SU-DHL-6 (cell line): Measurements from ENCODE around the gene NID2.

Experiments used
- CTCF ChIP-seq: fragments of 200-600 bp; sonication (generic); IDR thresholded peaks from one replicate; pipeline ENCODE4 v1.5.1; 2017; ENCODE audit warnings: antibody characterized with exemption, mild to moderate bottlenecking, low read length, moderate library complexity; ENCODE audit not compliant: insufficient read depth, poor library complexity, severe bottlenecking
- EZH2phosphoT487 ChIP-seq: fragments of 200-600 bp; sonication (generic), shearing (Covaris generic); conservative IDR thresholded peaks from 2 replicates; pipeline ENCODE4 v1.6.1; 2018; ENCODE audit warnings: mild to moderate bottlenecking, antibody characterized with exemption, low read length, moderate library complexity, mixed read lengths

GRCh38 chr14:52000696-52001095 lies 68.2 kb downstream of the NID2 start:
- TF ChIP-seq CTCF (no peak), EZH2phosphoT487 (no peak)
